Body of pancreas (tissue), 4 donors: Measurements from ENCODE around the gene HDLBP. TPM values are rescaled to one million over a fixed set of nuclear protein-coding genes. Genes with fewer than 3 reads are reported as not detected.

ENCODE experiments used
- ATAC-seq: fragments of 150-250 bp; one replicate; pipeline ENCODE4 v1.9.1; 2016
- DNase-seq, 4 donors: peaks; one replicate each; pipeline ENCODE4 v3.0.0-alpha.2; 2019
- H3K27ac ChIP-seq, 4 donors: fragments of 200-600 bp; sonication (generic); 1 replicate in 3 of 4; 2 replicates in 1 of 4; pipeline versions ENCODE4 v1.5.1 to v1.6.1; 2016 to 2019; ENCODE audit warnings: mild to moderate bottlenecking in 1 of 4, mixed read lengths in 1 of 4, moderate library complexity in 1 of 4
- H3K27me3 ChIP-seq, 2 donors: fragments of 200-600 bp; sonication (generic); one replicate each; pipeline ENCODE4 v1.6.0; 2016; ENCODE audit warnings: mild to moderate bottlenecking in 1 of 2
- H3K36me3 ChIP-seq, 2 donors: fragments of 200-600 bp; sonication (generic); replicated peaks in 1 of 2; 2 replicates each; pipeline ENCODE4 v1.5.1; 2016; ENCODE audit warnings: low read depth in 2 of 2; ENCODE audit not compliant: insufficient read depth in 1 of 2
- H3K4me1 ChIP-seq: fragments of 200-600 bp; sonication (generic); one replicate; pipeline ENCODE4 v1.6.0; 2016
- H3K4me3 ChIP-seq, 2 donors: fragments of 200-600 bp; sonication (generic); 1 replicate in 1 of 2; 2 replicates in 1 of 2; pipeline ENCODE4 v1.5.1; 2016 to 2019
- H3K9me3 ChIP-seq, 3 donors: fragments of 200-600 bp; sonication (generic); 1 replicate in 2 of 3; 2 replicates in 1 of 3; pipeline ENCODE4 v1.5.1; 2016
- CTCF ChIP-seq, 7 experiments: fragments of 450-650 bp in 4 of 7; fragments of 200-600 bp in 3 of 7; sonication (generic) in 3 of 7; IDR thresholded peaks; one replicate each; pipeline ENCODE4 v1.5.1; 2016 to 2019; ENCODE audit warnings: antibody characterized with exemption in 7 of 7
- POLR2A ChIP-seq, 3 donors: fragments of 450-650 bp; IDR thresholded peaks; one replicate each; pipeline ENCODE4 v1.6.1; 2016; ENCODE audit warnings: antibody characterized with exemption in 3 of 3, mild to moderate bottlenecking in 2 of 3
- WGBS, 2 donors: methylation state at CpG; one replicate each; pipeline ENCODE4 v1.1.5; 2017; 5-methylcytosine and 5-hydroxymethylcytosine counted together
- intact Hi-C: fragments of 100-400 bp; cut with DNase I; formaldehyde crosslinking; loops from one replicate; pipeline ENCODE4 v1.15.1; 2023
- total RNA-seq, 2 donors: library from RNA; depleted of rRNA; stranded (reverse); fragments of >200 nt; gene quantifications; one replicate each; pipeline ENCODE4 v1.1.0, GENCODE V29; 2016

The HDLBP gene
- total RNA-seq, 2 donors from 2014 or later = 501 to 612 TPM

- ATAC-seq = no peak
These were observed 71.1 kb downstream of the HDLBP start for GRCh38 chr2:241244368-241244767.

GRCh38 chr2:241242306-241242705 lies 73.2 kb downstream of the HDLBP start:
- no peaks in the 10 kb centered on the region for H3K4me1 ChIP-seq
- no peaks in the 10 kb centered on the region for H3K27me3 ChIP-seq
- no peaks in the 10 kb centered on the region for H3K9me3 ChIP-seq
- TF ChIP-seq POLR2A (IDR thresholded peaks at IDR 0.05) (no peak), CTCF (IDR thresholded peaks at IDR 0.05) (no peak)
- peaks cover 48 to 84% of the 10 kb centered on the region in 2 donors for H3K36me3 ChIP-seq
- no peak overlapping the region for H3K27ac ChIP-seq
- ATAC-seq (no peak), DNase-seq (no peak)
- no peak overlapping the region for H3K4me3 ChIP-seq
- intact Hi-C loops = no loop called here
- 73 to 83% methylated on average over 12 to 14 of the region's 14 CpGs for WGBS, 2 donors

More at GRCh38 chr2:241244368-241244767, 71.1 kb downstream of the HDLBP start:
- Histone ChIP-seq H3K27me3 (no peaks in the 10 kb centered on the region), H3K9me3 (no peaks in the 10 kb centered on the region), H3K27ac (no peak overlapping the region), H3K4me3 (no peak overlapping the region), H3K36me3 (peaks cover 52 to 88% of the 10 kb centered on the region in 2 donors), H3K4me1 (no peaks in the 10 kb centered on the region)
- DNase-seq = no peak
- WGBS, 2 donors = 93 to 94% methylated on average over 6 of the region's 6 CpGs
- intact Hi-C loops = no loop called here
- TF ChIP-seq CTCF (IDR thresholded peaks at IDR 0.05) (no peak), POLR2A (IDR thresholded peaks at IDR 0.05) (no peak)

GRCh38 chr2:241241669-241242068 lies 73.8 kb downstream of the HDLBP start:
- peaks cover 45 to 83% of the 10 kb centered on the region in 2 donors for H3K36me3 ChIP-seq
- no peaks in the 10 kb centered on the region for H3K27me3 ChIP-seq
- no peaks in the 10 kb centered on the region for H3K4me1 ChIP-seq
- 76 to 84% methylated on average over 4 of the region's 4 CpGs for WGBS, 2 donors
- H3K9me3 ChIP-seq = no peaks in the 10 kb centered on the region
- TF ChIP-seq CTCF (IDR thresholded peaks at IDR 0.05) (no peak), POLR2A (IDR thresholded peaks at IDR 0.05) (no peak)
- no peak overlapping the region for H3K4me3 ChIP-seq
- intact Hi-C loops = no loop called here
- no peak for DNase-seq
- no peak overlapping the region for H3K27ac ChIP-seq
- ATAC-seq = no peak

GRCh38 chr2:241240320-241241004 lies 75.0 kb downstream of the HDLBP start:
- Histone ChIP-seq H3K4me1 (no peaks in the 10 kb centered on the region), H3K4me3 (no peak overlapping the region), H3K27me3 (no peaks in the 10 kb centered on the region), H3K9me3 (no peaks in the 10 kb centered on the region), H3K27ac (no peak overlapping the region), H3K36me3 (peaks cover 50 to 83% of the 10 kb centered on the region in 2 donors)
- intact Hi-C loops = no loop called here
- 88 to 90% methylated on average over 16 to 21 of the region's 21 CpGs for WGBS, 2 donors
- DNase-seq (no peak), ATAC-seq (no peak)
- TF ChIP-seq CTCF (IDR thresholded peaks at IDR 0.05) (no peak), POLR2A (IDR thresholded peaks at IDR 0.05) (no peak)
